Natural killer cell (primary cell): ENCODE measurements around the gene C2. TPM values are rescaled to one million over a fixed set of nuclear protein-coding genes. Genes with fewer than 3 reads are reported as not detected.

Source experiments
- ATAC-seq, 3 donors: fragments of 150-1000 bp in 2 of 3; fragments of 200-7000 bp in 1 of 3; cut with Tn5 transposase; 1 replicate in 1 of 3; 2 replicates in 2 of 3; pipeline ENCODE4 v1.10.0; 2021; ENCODE audit warnings: mild to moderate bottlenecking in 2 of 3, moderate library complexity in 2 of 3
- DNase-seq, 2 donors: peaks; one replicate each; pipeline versions ENCODE4 v3.0.0 to v3.0.0-alpha.2; 2013 to 2021; ENCODE audit warnings: mixed read lengths in 1 of 2
- H3K27ac ChIP-seq: one replicate; pipeline ENCODE4 v1.5.1; 2013; ENCODE audit warnings: mild to moderate bottlenecking, low read length
- H3K27me3 ChIP-seq: one replicate; pipeline ENCODE4 v1.6.1; 2013; ENCODE audit warnings: low read length; ENCODE audit not compliant: control insufficient read depth, insufficient read depth
- H3K36me3 ChIP-seq: one replicate; pipeline ENCODE4 v1.6.1; 2013; ENCODE audit warnings: low read length; ENCODE audit not compliant: control insufficient read depth, insufficient read depth
- H3K4me1 ChIP-seq: one replicate; pipeline ENCODE4 v1.6.1; 2013; ENCODE audit warnings: low read length; ENCODE audit not compliant: control insufficient read depth, insufficient read depth
- H3K4me3 ChIP-seq: one replicate; pipeline ENCODE4 v1.5.1; 2013; ENCODE audit warnings: low read length
- H3K9me3 ChIP-seq: one replicate; pipeline ENCODE4 v1.6.1; 2013; ENCODE audit warnings: low read length; ENCODE audit not compliant: control insufficient read depth, insufficient read depth
- H3K27ac Mint-ChIP-seq, 2 donors: one replicate each; pipeline ENCODE4 v1.8.0; 2022; ENCODE audit warnings: mild to moderate bottlenecking in 2 of 2, mixed read lengths in 2 of 2, moderate library complexity in 1 of 2
- H3K27me3 Mint-ChIP-seq, 2 donors: one replicate each; pipeline ENCODE4 v1.8.0; 2022; ENCODE audit warnings: low read depth in 2 of 2, mixed read lengths in 2 of 2
- H3K36me3 Mint-ChIP-seq: one replicate; pipeline ENCODE4 v1.8.0; 2022; ENCODE audit warnings: mixed read lengths
- H3K4me1 Mint-ChIP-seq, 2 donors: one replicate each; pipeline ENCODE4 v1.8.0; 2022; ENCODE audit warnings: mixed read lengths in 2 of 2
- H3K4me3 Mint-ChIP-seq: one replicate; pipeline ENCODE4 v1.8.0; 2022; ENCODE audit warnings: mild to moderate bottlenecking, moderate library complexity, mixed read lengths
- H3K9me3 Mint-ChIP-seq, 2 donors: one replicate each; pipeline ENCODE4 v1.8.0; 2022; ENCODE audit warnings: mixed read lengths in 2 of 2
- CTCF ChIP-seq: fragments of 200-600 bp; IDR thresholded peaks from one replicate; pipeline ENCODE4 v1.8.0; 2022; ENCODE audit warnings: antibody characterized with exemption
- WGBS: methylation state at CpG from one replicate; pipeline ENCODE4 v1.1.7; 2013; ENCODE audit warnings: missing lambda C conversion rate; ENCODE audit not compliant: insufficient coverage; 5-methylcytosine and 5-hydroxymethylcytosine counted together
- intact Hi-C: fragments of 100-400 bp; cut with micrococcal nuclease; formaldehyde crosslinking; loops from one replicate; pipeline ENCODE4 v1.14.2; 2022
- total RNA-seq, 4 donors: library from RNA; stranded (reverse); fragments of 120-200 nt in 1 of 4; gene quantifications; one replicate each; pipeline versions ENCODE4 v1.2.3 to v1.2.4, GENCODE V29; 2013 to 2022

Gene C2
- total RNA-seq, 3 donors from 2014 or later (not counting 1 experiment from before 2014, with no cell fraction given): 0.55 to 1.3 (median 1.0) TPM

GRCh38 chr6:31879901-31880300 lies 47.6 kb upstream of the C2 start:
- Mint-ChIP-seq H3K4me3 (no peak overlapping the region), H3K27ac (no peak overlapping the region), H3K36me3 (peaks cover 10% of the 10 kb centered on the region), H3K27me3 (no peaks in the 10 kb centered on the region), H3K9me3 (no peaks in the 10 kb centered on the region), H3K4me1 (peaks cover 0 to 10% of the 10 kb centered on the region in 2 donors)
- no peak for DNase-seq
- no peak for ATAC-seq
- Histone ChIP-seq H3K9me3 (no peaks in the 10 kb centered on the region), H3K27ac (no peak overlapping the region), H3K27me3 (no peaks in the 10 kb centered on the region), H3K36me3 (peaks cover 50% of the 10 kb centered on the region), H3K4me3 (no peak overlapping the region), H3K4me1 (no peaks in the 10 kb centered on the region)
- no peak for TF ChIP-seq CTCF
- 94% methylated on average over 10 of the region's 10 CpGs for WGBS
- intact Hi-C loops: no loop called here

GRCh38 chr6:31880616-31881015 lies 46.9 kb upstream of the C2 start:
- Mint-ChIP-seq H3K4me1 (peaks cover 0 to 10% of the 10 kb centered on the region in 2 donors), H3K4me3 (no peak overlapping the region), H3K27me3 (no peaks in the 10 kb centered on the region), H3K36me3 (peaks cover 10% of the 10 kb centered on the region), H3K27ac (no peak overlapping the region), H3K9me3 (no peaks in the 10 kb centered on the region)
- WGBS: 98% methylated on average over 10 of the region's 10 CpGs
- Histone ChIP-seq H3K27me3 (no peaks in the 10 kb centered on the region), H3K4me3 (no peak overlapping the region), H3K36me3 (peaks cover 50% of the 10 kb centered on the region), H3K27ac (no peak overlapping the region), H3K9me3 (no peaks in the 10 kb centered on the region), H3K4me1 (no peaks in the 10 kb centered on the region)
- TF ChIP-seq CTCF: no peak
- intact Hi-C loops: no loop called here
- DNase-seq (no peak), ATAC-seq (no peak)

- peaks cover 51% of the 10 kb centered on the region for H3K36me3 ChIP-seq
- no peaks in the 10 kb centered on the region for H3K4me1 ChIP-seq
- H3K27me3 ChIP-seq: no peaks in the 10 kb centered on the region
- intact Hi-C loops: no loop called here
- no peak for TF ChIP-seq CTCF
- no peak overlapping the region for H3K27ac ChIP-seq
- peaks cover 0 to 10% of the 10 kb centered on the region in 2 donors for H3K4me1 Mint-ChIP-seq
- no peaks in the 10 kb centered on the region for H3K9me3 Mint-ChIP-seq
- no peak overlapping the region for H3K27ac Mint-ChIP-seq
- ATAC-seq (no peak), DNase-seq (no peak)
- H3K9me3 ChIP-seq: no peaks in the 10 kb centered on the region
- WGBS: 92% methylated on average over 9 of the region's 9 CpGs
- no peak overlapping the region for H3K4me3 ChIP-seq
- H3K27me3 Mint-ChIP-seq: no peaks in the 10 kb centered on the region
- peaks cover 15% of the 10 kb centered on the region for H3K36me3 Mint-ChIP-seq
- no peak overlapping the region for H3K4me3 Mint-ChIP-seq
These were observed 46.2 kb upstream of the C2 start for GRCh38 chr6:31881136-31881859.

DNA sequence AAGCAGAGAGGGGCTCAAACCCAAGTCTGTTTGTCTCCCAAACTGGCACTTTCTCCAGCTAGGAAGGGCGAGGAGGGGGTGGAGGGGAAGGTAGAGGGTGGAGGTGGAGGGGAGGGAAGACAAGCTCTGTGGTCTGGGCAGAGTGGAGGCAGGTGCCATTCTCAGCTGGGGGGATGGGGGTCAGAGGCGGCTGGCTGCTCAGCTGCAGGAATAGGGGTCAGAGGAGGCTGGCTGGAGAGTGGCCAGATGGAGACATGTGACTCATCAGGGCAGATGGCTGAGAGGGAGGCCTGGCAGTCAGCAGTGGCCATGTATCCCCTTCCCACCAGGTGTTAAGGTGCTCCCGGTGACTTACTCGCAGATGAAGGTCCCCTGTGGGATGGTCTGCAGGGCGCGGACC lies 45.2 kb upstream of the C2 start:
- intact Hi-C loops: no loop called here
- TF ChIP-seq CTCF: no peak
- Mint-ChIP-seq H3K9me3 (no peaks in the 10 kb centered on the region), H3K27ac (no peak overlapping the region), H3K36me3 (peaks cover 17% of the 10 kb centered on the region), H3K27me3 (no peaks in the 10 kb centered on the region), H3K4me1 (peaks cover 0 to 10% of the 10 kb centered on the region in 2 donors), H3K4me3 (no peak overlapping the region)
- Histone ChIP-seq H3K4me1 (no peaks in the 10 kb centered on the region), H3K27ac (no peak overlapping the region), H3K27me3 (no peaks in the 10 kb centered on the region), H3K9me3 (no peaks in the 10 kb centered on the region), H3K36me3 (peaks cover 60% of the 10 kb centered on the region), H3K4me3 (no peak overlapping the region)
- DNase-seq: no peak
- ATAC-seq: no peak
- WGBS: 94% methylated on average over 6 of the region's 6 CpGs
